ENCODE data around the gene SERTAD2.

DNA sequence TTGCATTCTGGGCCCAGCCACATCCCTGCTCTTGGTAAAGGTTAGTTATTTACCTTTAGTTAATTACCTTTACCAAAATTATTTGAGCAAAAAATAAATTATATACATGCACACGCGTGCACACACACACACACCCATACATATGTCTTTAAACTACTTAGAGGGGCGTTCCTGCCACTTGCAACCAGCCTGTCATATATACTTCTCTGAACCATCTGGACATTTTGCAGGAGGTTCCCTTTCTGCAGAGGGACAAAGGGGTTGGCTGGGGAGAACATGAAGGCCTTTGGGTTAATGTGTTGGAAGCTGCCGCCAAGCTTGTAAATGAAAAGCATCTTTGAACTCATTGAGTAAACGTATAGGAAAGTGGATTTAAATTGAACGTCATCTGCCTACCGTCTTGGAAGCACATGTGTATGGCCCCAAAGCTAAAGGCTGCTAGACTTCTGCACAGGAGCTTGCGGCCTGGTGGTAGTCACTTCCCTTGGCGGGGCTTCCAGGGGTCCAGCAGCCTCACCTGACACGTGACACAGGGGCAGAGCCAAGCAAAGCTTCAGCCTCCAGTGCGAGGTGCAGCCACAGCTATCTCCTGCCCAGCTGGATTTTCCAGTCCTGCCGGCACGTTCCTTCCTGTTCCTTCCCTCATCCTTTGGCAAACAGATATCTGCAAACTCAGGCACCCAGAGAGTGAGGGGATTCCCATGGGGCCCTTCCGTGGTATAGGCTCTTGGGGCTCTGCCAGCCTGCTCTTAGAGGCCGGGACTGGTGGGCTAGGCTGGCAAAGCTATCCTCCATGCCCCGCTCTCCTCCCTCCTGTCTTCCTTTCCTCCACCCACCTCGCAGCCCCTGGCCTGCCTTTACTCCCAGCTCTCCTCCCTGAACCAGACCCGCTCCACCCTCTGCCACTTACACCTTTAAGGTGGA, 46.1 kb downstream of the SERTAD2 start:
- no peak for TF ChIP-seq CTCF (IDR thresholded peaks at IDR 0.05)
- no peak for TF ChIP-seq POLR2A (IDR thresholded peaks at IDR 0.05)
- no peak for TF ChIP-seq EP300 (IDR thresholded peaks at IDR 0.05)
